ENCODE data around the gene PLPPR2.
"Not testable (repeated sequence)": the region's sequence is repeated elsewhere in the genome, so short reads cannot be mapped to it uniquely, and the experiment has no call there.

PLPPR2 gene

GRCh38 chr19:11397089-11397610 is 41.9 kb downstream of the PLPPR2 start:
- ATAC-seq, result no peak
- Mint-ChIP-seq H3K36me3 (no peaks in the 10 kb centered on the region), H3K27ac (no peak overlapping the region), H3K4me3 (no peak overlapping the region), H3K4me1 (peaks cover 4% of the 10 kb centered on the region), H3K9me3 (no peaks in the 10 kb centered on the region)
- DNase-seq (ENCODE audit: low spot score in 2 of 2), result no peak

- H3K36me3 Mint-ChIP-seq, result no peaks in the 10 kb centered on the region
- peaks cover 4% of the 10 kb centered on the region for H3K4me1 Mint-ChIP-seq
- H3K4me3 Mint-ChIP-seq, result no peak overlapping the region
- H3K9me3 Mint-ChIP-seq, result no peaks in the 10 kb centered on the region
- no peak for ATAC-seq
- DNase-seq (ENCODE audit: low spot score in 2 of 2), result no peak
- H3K27ac Mint-ChIP-seq, result no peak overlapping the region
These were observed 44.4 kb downstream of the PLPPR2 start for GRCh38 chr19:11399667-11400066.

DNA sequence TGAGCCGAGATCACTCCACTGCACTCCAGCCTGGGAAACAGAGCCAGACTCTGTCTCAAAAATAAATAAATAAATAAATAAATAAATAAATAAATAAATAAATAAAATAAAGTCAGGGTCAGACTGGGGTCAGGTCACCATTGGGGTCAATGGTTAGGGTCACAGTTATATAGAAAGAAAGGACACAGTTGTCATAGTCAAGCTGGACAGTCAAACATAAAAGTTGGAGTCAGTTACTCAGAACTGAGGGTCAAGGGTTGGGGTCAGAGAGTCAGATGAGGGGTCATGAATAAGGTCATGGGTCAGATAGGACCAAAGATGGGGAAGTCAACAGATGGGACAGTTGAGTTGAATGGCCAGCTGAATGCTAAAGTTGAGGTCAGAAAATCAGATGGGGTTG is 45.6 kb downstream of the PLPPR2 start:
- no peaks in the 10 kb centered on the region for H3K36me3 Mint-ChIP-seq

GRCh38 chr19:11401808-11402543 is 46.7 kb downstream of the PLPPR2 start:
- no peaks in the 10 kb centered on the region for H3K36me3 Mint-ChIP-seq
- DNase-seq (ENCODE audit: low spot score in 2 of 2) (no peak), ATAC-seq (no peak)
- H3K4me3 Mint-ChIP-seq, result no peak overlapping the region
- H3K27ac Mint-ChIP-seq, result no peak overlapping the region
- H3K9me3 Mint-ChIP-seq, result no peaks in the 10 kb centered on the region
- H3K4me1 Mint-ChIP-seq, result no peaks in the 10 kb centered on the region

More for the DNA sequence above, 45.6 kb downstream of the PLPPR2 start:
- Mint-ChIP-seq H3K27ac (no peak overlapping the region), H3K9me3 (no peaks in the 10 kb centered on the region), H3K4me3 (no peak overlapping the region), H3K4me1 (no peaks in the 10 kb centered on the region)
- ATAC-seq, result no peak
- DNase-seq (ENCODE audit: low spot score in 2 of 2), result no peak

GRCh38 chr19:11404588-11405222 is 49.5 kb downstream of the PLPPR2 start:
- ATAC-seq, result no peak
- Mint-ChIP-seq H3K4me3 (no peak overlapping the region), H3K9me3 (no peaks in the 10 kb centered on the region), H3K4me1 (no peaks in the 10 kb centered on the region), H3K36me3 (no peaks in the 10 kb centered on the region), H3K27ac (no peak overlapping the region)
- DNase-seq (ENCODE audit: low spot score in 2 of 2), result no peak

- ATAC-seq (peak; percentile 51), DNase-seq (ENCODE audit: low spot score in 2 of 2) (no peak)
- Mint-ChIP-seq H3K27ac (no peak overlapping the region), H3K4me3 (no peak overlapping the region), H3K4me1 (no peaks in the 10 kb centered on the region), H3K9me3 (no peaks in the 10 kb centered on the region), H3K36me3 (no peaks in the 10 kb centered on the region)
These were observed 50.8 kb downstream of the PLPPR2 start for GRCh38 chr19:11405846-11406643.

- not testable (repeated sequence) for DNase-seq (ENCODE audit: low spot score in 2 of 2); H3K27ac Mint-ChIP-seq
These were observed 51.5 kb downstream of the PLPPR2 start for GRCh38 chr19:11406703-11407236.

DNA sequence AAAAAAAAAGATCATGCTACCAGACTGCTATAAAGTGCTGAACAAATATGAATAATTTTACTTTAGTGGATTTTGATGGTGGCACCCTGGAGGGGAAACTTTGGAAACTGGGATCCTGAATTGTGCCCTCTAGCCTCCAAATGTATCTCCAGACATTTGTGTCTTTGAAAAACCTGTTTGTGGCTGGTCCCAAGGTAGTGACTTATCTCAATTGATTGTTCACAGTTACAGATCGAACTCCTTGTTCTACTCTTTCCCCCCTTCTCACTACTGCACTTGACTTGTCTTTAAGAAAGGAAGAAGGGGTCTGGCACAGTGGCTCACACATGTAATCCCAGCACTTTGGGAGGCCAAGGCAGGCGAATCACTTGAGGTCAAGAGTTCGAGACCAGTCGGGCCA is 53.4 kb downstream of the PLPPR2 start:
- Mint-ChIP-seq H3K9me3 (no peaks in the 10 kb centered on the region), H3K4me3 (no peak overlapping the region), H3K4me1 (no peaks in the 10 kb centered on the region), H3K36me3 (no peaks in the 10 kb centered on the region), H3K27ac (no peak overlapping the region)
- ATAC-seq (no peak), DNase-seq (ENCODE audit: low spot score in 2 of 2) (no peak)

More at GRCh38 chr19:11406703-11407236, 51.5 kb downstream of the PLPPR2 start:
- ATAC-seq, H3K9me3 Mint-ChIP-seq, H3K4me1 Mint-ChIP-seq, H3K36me3 Mint-ChIP-seq, H3K4me3 Mint-ChIP-seq: not testable (repeated sequence)

GRCh38 chr19:11410682-11411081 is 55.5 kb downstream of the PLPPR2 start:
- Mint-ChIP-seq H3K36me3 (no peaks in the 10 kb centered on the region), H3K4me1 (no peaks in the 10 kb centered on the region), H3K4me3 (no peak overlapping the region), H3K27ac (no peak overlapping the region), H3K9me3 (no peaks in the 10 kb centered on the region)
- DNase-seq (ENCODE audit: low spot score in 2 of 2) (no peak), ATAC-seq (no peak)

DNA sequence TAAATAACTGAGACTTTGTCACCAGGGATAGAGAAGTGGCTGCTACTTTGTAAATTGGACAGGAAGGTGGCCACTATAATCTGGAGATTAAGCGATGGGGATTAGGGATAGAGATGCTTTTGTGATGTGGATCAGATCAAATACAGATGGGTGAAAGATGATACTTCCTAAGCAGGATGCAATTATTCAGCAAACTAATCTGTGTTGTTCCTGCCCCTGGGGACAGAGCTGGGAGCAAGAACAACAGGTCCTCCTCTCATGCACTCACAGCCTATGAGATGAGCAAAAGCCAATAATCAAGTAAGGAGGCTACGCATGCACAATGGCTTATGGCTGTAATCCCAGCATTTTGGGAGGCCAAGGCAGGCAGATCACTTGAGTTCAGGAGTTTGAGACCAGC is 59.3 kb downstream of the PLPPR2 start:
- H3K27ac Mint-ChIP-seq, result no peak overlapping the region
- DNase-seq (ENCODE audit: low spot score in 2 of 2) (no peak), ATAC-seq (no peak)
- H3K36me3 Mint-ChIP-seq, result no peaks in the 10 kb centered on the region
- no peak overlapping the region for H3K4me3 Mint-ChIP-seq
- peaks cover 10% of the 10 kb centered on the region for H3K4me1 Mint-ChIP-seq
- no peaks in the 10 kb centered on the region for H3K9me3 Mint-ChIP-seq
